ENCODE data around the gene GALR3. TPM values are rescaled to one million over a fixed set of nuclear protein-coding genes. Genes with fewer than 3 reads are reported as not detected.
A peak's percentile ranks its signal among the peaks of the same experiment; 100 is the strongest.

GALR3 gene
- total RNA-seq, 1 experiment from 2014 or later = 0.31 TPM

GRCh38 chr22:37844904-37845329 lies 21.7 kb downstream of the GALR3 start:
- ChIA-PET CTCF (interaction anchor here (1.6 to 1.7 kb wide), 2 partner anchors 27 to 43 kb away, joined by 5 to 10 read pairs; no protein-coding TSS in a partner anchor), POLR2A (ENCODE audit: unreplicated experiment) (interaction anchor here (0.6 kb wide), 1 partner anchor 42 kb away, joined by 4 read pairs; no protein-coding TSS in a partner anchor)
- Histone ChIP-seq H3K27me3 (ENCODE audit: insufficient read depth, low read depth) (no peaks in the 10 kb centered on the region), H4K20me1 (ENCODE audit: insufficient read depth) (peaks cover 9% of the 10 kb centered on the region; the same call in 1 of the 2 replicates), H3K4me3 (peak overlapping the region; percentile 92), H3K4me2 (peak overlapping the region; percentile 60), H3F3A (ENCODE audit: insufficient read depth, low read depth) (peaks cover 57% of the 10 kb centered on the region), H3K27ac (peak overlapping the region; percentile 70), H3K79me2 (ENCODE audit: low read depth) (peaks cover 53% of the 10 kb centered on the region), H2AFZ (peak overlapping the region; percentile 52), H3K9me3 (ENCODE audit: insufficient read depth, low read depth) (peaks cover 4% of the 10 kb centered on the region; the same call in 1 of the 2 replicates), H3K9me2 (ENCODE audit: insufficient read depth) (no peaks in the 10 kb centered on the region), H3K36me3 (ENCODE audit: low read depth) (no peaks in the 10 kb centered on the region), H3K4me1 (replicated peaks; ENCODE audit: insufficient read depth) (peaks cover 23% of the 10 kb centered on the region)
- no peak for DNase-seq
- BruUV-seq (replicated peaks) = TSS peak; percentile 8
- intact Hi-C loops (cut with micrococcal nuclease; ENCODE audit: unreplicated experiment) = loop anchor here (5.0 to 10.0 kb wide), 3 partner anchors 38 to 300 kb away; partner anchors contain the start of genes C22orf23, GCAT and POLR2F
- TF ChIP-seq CTCF (conservative IDR thresholded peaks at IDR 0.05) (no peak), EZH2 (IDR thresholded peaks at IDR 0.05; ENCODE audit: low read depth) (no peak)

GRCh38 chr22:37846433-37846832 lies 23.3 kb downstream of the GALR3 start:
- Histone ChIP-seq H3K79me2 (ENCODE audit: low read depth) (peaks cover 58% of the 10 kb centered on the region), H3K9me2 (ENCODE audit: insufficient read depth) (no peaks in the 10 kb centered on the region), H3K36me3 (ENCODE audit: low read depth) (peaks cover 11% of the 10 kb centered on the region), H3K27me3 (ENCODE audit: insufficient read depth, low read depth) (no peaks in the 10 kb centered on the region), H2AFZ (no peak overlapping the region), H4K20me1 (ENCODE audit: insufficient read depth) (peaks cover 16% of the 10 kb centered on the region), H3K27ac (no peak overlapping the region), H3F3A (ENCODE audit: insufficient read depth, low read depth) (peaks cover 70% of the 10 kb centered on the region), H3K4me3 (no peak overlapping the region), H3K9me3 (ENCODE audit: insufficient read depth, low read depth) (peaks cover 4% of the 10 kb centered on the region; the same call in 1 of the 2 replicates), H3K4me1 (replicated peaks; ENCODE audit: insufficient read depth) (peaks cover 34% of the 10 kb centered on the region), H3K4me2 (no peak overlapping the region)
- no TSS peak for BruUV-seq (replicated peaks)
- POLR2A ChIA-PET (ENCODE audit: unreplicated experiment) = interaction anchor here (0.6 kb wide), 1 partner anchor 795 kb away, joined by 4 read pairs; the partner anchor contains the start of gene KCTD17
- CTCF ChIA-PET = interaction anchor here (0.6 kb wide), 1 partner anchor 11 kb away, joined by 12 read pairs; no protein-coding TSS in a partner anchor
- intact Hi-C loops (cut with micrococcal nuclease; ENCODE audit: unreplicated experiment) = loop anchor here (10.0 kb wide), 1 partner anchor 302 kb away; no protein-coding TSS in a partner anchor
- TF ChIP-seq CTCF (conservative IDR thresholded peaks at IDR 0.05) (no peak), EZH2 (IDR thresholded peaks at IDR 0.05; ENCODE audit: low read depth) (no peak)
- DNase-seq = no peak

GRCh38 chr22:37848587-37849088 lies 25.5 kb downstream of the GALR3 start:
- H3K4me3 ChIP-seq = peak overlapping the region; percentile 89
- no peaks in the 10 kb centered on the region for H3K9me2 ChIP-seq (ENCODE audit: insufficient read depth)
- H3K4me1 ChIP-seq (replicated peaks; ENCODE audit: insufficient read depth) = peaks cover 21% of the 10 kb centered on the region
- peaks cover 4% of the 10 kb centered on the region; the same call in 1 of the 2 replicates for H3K9me3 ChIP-seq (ENCODE audit: insufficient read depth, low read depth)
- DNase-seq = peak; percentile 38 to 46
- TSS peak; percentile 82 for BruUV-seq (replicated peaks)
- TF ChIP-seq CTCF (conservative IDR thresholded peaks at IDR 0.05) (no peak), EZH2 (IDR thresholded peaks at IDR 0.05; ENCODE audit: low read depth) (no peak)
- H3K27ac ChIP-seq = peak overlapping the region; percentile 94
- intact Hi-C loops (cut with micrococcal nuclease; ENCODE audit: unreplicated experiment) = loop anchor here (2.0 to 10.0 kb wide), 3 partner anchors 96 to 304 kb away; partner anchors contain the start of gene GGA1
- ChIA-PET POLR2A (ENCODE audit: unreplicated experiment) (interaction anchor here (0.5 to 0.7 kb wide), 2 partner anchors 86 to 174 kb away, joined by 3 to 4 read pairs; no protein-coding TSS in a partner anchor), CTCF (interaction anchor here (0.7 kb wide), 1 partner anchor 11 kb away, joined by 5 read pairs; no protein-coding TSS in a partner anchor)
- H3K27me3 ChIP-seq (ENCODE audit: insufficient read depth, low read depth) = no peaks in the 10 kb centered on the region
- H2AFZ ChIP-seq = peak overlapping the region; percentile 84
- peaks cover 30% of the 10 kb centered on the region for H3K36me3 ChIP-seq (ENCODE audit: low read depth)
- peaks cover 25% of the 10 kb centered on the region for H4K20me1 ChIP-seq (ENCODE audit: insufficient read depth)
- peaks cover 63% of the 10 kb centered on the region for H3K79me2 ChIP-seq (ENCODE audit: low read depth)
- peak overlapping the region; percentile 96 for H3K4me2 ChIP-seq
- peaks cover 74% of the 10 kb centered on the region for H3F3A ChIP-seq (ENCODE audit: insufficient read depth, low read depth)
